ENCODE measurements around the gene PHIP.

GRCh38 chr6:78962448-78962847, 115.6 kb downstream of the PHIP start:
- TF ChIP-seq POLR2A (IDR thresholded peaks at IDR 0.05; ENCODE audit: low read length) (no peak), GATA1 (IDR thresholded peaks at IDR 0.05; ENCODE audit: low read depth, low read length) (no peak)
